CD4-positive, alpha-beta memory T cell (primary cell): ENCODE data around the gene SRD5A1. TPM values are rescaled to one million over a fixed set of nuclear protein-coding genes. Genes with fewer than 3 reads are reported as not detected.

Source experiments
- CTCF ChIA-PET: fragments of 350-600 bp; sonication (Branson Sonifier 250); formaldehyde crosslinking; loops from one replicate; lab custom pipeline; 2021; ENCODE audit warnings: inconsistent platforms; ENCODE audit not compliant: partially characterized antibody; lab: Charles Lee
- POLR2A ChIA-PET: fragments of 350-600 bp; sonication (Branson Sonifier 250); formaldehyde crosslinking; loops from one replicate; lab custom pipeline; 2021; ENCODE audit not compliant: partially characterized antibody; lab: Charles Lee
- DNase-seq, 5 donors: peaks; one replicate each; pipeline versions ENCODE4 v3.0.0 to v3.0.0-alpha.2; 2020 to 2022; ENCODE audit warnings: mixed read lengths in 1 of 5
- H3K27ac ChIP-seq: one replicate; pipeline ENCODE4 v1.7.0; 2013; ENCODE audit warnings: low read depth, low read length
- H3K27me3 ChIP-seq: 2 replicates; pipeline ENCODE4 v1.7.0; 2013; ENCODE audit warnings: mild to moderate bottlenecking, low read length, moderate library complexity; ENCODE audit not compliant: insufficient read depth
- H3K36me3 ChIP-seq: 2 replicates; pipeline ENCODE4 v1.7.0; 2013; ENCODE audit warnings: mild to moderate bottlenecking, low read length, moderate library complexity; ENCODE audit not compliant: insufficient read depth
- H3K4me1 ChIP-seq: 2 replicates; pipeline ENCODE4 v1.7.0; 2013; ENCODE audit warnings: mild to moderate bottlenecking, low read length, moderate library complexity; ENCODE audit not compliant: insufficient read depth
- H3K4me3 ChIP-seq, 2 donors: one replicate each; pipeline ENCODE4 v1.7.0; 2013; ENCODE audit warnings: low read length in 2 of 2, mild to moderate bottlenecking in 1 of 2
- H3K9me3 ChIP-seq, 2 donors: one replicate each; pipeline ENCODE4 v1.7.0; 2013; ENCODE audit warnings: low read length in 2 of 2, control low read depth in 1 of 2; ENCODE audit not compliant: control insufficient read depth in 1 of 2
- H3K27ac Mint-ChIP-seq, 7 donors: one replicate each; pipeline ENCODE4 v1.8.0; 2020 to 2021; ENCODE audit warnings: mixed read lengths in 7 of 7, mild to moderate bottlenecking in 6 of 7, inconsistent platforms in 3 of 7, moderate library complexity in 3 of 7
- H3K27me3 Mint-ChIP-seq, 2 donors: one replicate each; pipeline ENCODE4 v1.8.0; 2020 to 2021; ENCODE audit warnings: mixed read lengths in 2 of 2
- H3K36me3 Mint-ChIP-seq, 2 donors: one replicate each; pipeline ENCODE4 v1.8.0; 2020 to 2021; ENCODE audit warnings: mixed read lengths in 2 of 2, inconsistent platforms in 1 of 2, mild to moderate bottlenecking in 1 of 2
- H3K4me1 Mint-ChIP-seq, 4 donors: one replicate each; pipeline ENCODE4 v1.8.0; 2020 to 2021; ENCODE audit warnings: mixed read lengths in 4 of 4, mild to moderate bottlenecking in 1 of 4
- H3K4me3 Mint-ChIP-seq, 8 donors: one replicate each; pipeline ENCODE4 v1.8.0; 2020 to 2021; ENCODE audit warnings: mixed read lengths in 8 of 8, mild to moderate bottlenecking in 7 of 8, moderate library complexity in 6 of 8, inconsistent platforms in 3 of 8
- H3K9me3 Mint-ChIP-seq, 8 donors: one replicate each; pipeline ENCODE4 v1.8.0; 2020 to 2021; ENCODE audit warnings: mixed read lengths in 8 of 8, mild to moderate bottlenecking in 5 of 8, inconsistent platforms in 3 of 8, moderate library complexity in 1 of 8
- intact Hi-C: fragments of 100-400 bp; cut with micrococcal nuclease; formaldehyde crosslinking; loops from one replicate; pipeline ENCODE4 v1.15.1; 2023
- polyA plus RNA-seq, 2 donors: library from polyadenylated mRNA; unstranded; fragments of 300-500 nt; fragmentation: Illumina TruSeq; gene quantifications; one replicate each; pipeline ENCODE4 v1.2.3, GENCODE V29; 2021
- total RNA-seq, 2 experiments: library from RNA; stranded (reverse); gene quantifications; one replicate each; pipeline ENCODE4 v1.2.3, GENCODE V29; 2021

SRD5A1 gene
- total and polyA plus RNA-seq, 4 experiments from 2014 or later: 5.4 to 11.2 (median 8.5) TPM

DNA sequence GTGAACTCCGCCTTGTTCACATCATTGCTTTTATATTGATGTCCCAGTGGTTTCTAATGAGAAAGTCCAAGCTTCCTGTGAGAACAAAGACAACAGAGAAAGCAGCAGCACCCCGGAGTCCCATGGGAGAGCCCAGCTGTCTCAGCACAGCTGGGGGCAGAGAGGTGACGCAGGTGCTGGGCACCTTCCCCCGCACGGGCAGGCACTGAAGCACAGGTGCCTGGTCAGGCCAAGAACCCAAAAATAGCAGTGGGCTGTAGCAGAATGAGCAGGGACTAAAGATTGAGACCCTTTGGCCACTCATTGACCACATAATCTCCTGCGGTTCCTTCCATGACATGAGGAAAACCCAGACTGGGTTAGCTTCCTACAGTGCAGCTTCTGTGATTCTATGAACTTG is 18.8 kb downstream of the SRD5A1 start:
- Mint-ChIP-seq H3K36me3 (peaks cover 36 to 47% of the 10 kb centered on the region in 2 donors), H3K9me3 (peaks cover 0 to 23% (median 13%) of the 10 kb centered on the region in 8 donors), H3K4me3 (no peak overlapping the region), H3K27ac (no peak overlapping the region), H3K4me1 (peaks cover 1 to 7% (median 3%) of the 10 kb centered on the region in 4 donors), H3K27me3 (no peaks in the 10 kb centered on the region)
- no peak overlapping the region for H3K4me3 ChIP-seq
- H3K27me3 ChIP-seq: no peaks in the 10 kb centered on the region
- peaks cover 0 to 6% of the 10 kb centered on the region in 2 donors for H3K9me3 ChIP-seq
- no peak overlapping the region for H3K27ac ChIP-seq
- H3K4me1 ChIP-seq: no peaks in the 10 kb centered on the region
- POLR2A ChIA-PET: no interaction called here
- H3K36me3 ChIP-seq: peaks cover 7% of the 10 kb centered on the region
- intact Hi-C loops: no loop called here
- no peak for DNase-seq
- CTCF ChIA-PET: no interaction called here

DNA sequence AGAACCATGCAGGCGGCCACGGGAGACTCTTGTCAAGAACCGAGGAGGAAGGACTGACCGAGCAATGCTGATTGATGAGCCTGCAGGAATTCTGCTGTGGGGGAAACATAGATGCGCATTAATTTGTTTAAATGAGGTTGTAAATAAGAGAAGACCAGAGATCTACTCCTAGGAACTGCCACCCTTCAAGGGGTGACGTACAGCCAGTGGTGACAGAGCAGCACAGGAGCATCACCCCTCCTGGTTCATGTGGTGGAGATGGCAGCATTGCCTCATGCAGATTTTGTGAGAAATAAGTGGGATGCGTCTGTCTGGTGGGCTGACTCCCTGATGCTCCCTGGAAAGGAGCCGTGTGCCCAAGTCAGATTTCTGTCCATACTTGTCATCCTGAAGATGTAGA is 22.2 kb downstream of the SRD5A1 start:
- ChIA-PET CTCF (no interaction called here), POLR2A (no interaction called here)
- DNase-seq: no peak
- intact Hi-C loops: no loop called here
- H3K4me1 ChIP-seq: no peaks in the 10 kb centered on the region
- Mint-ChIP-seq H3K4me3 (no peak overlapping the region), H3K4me1 (peaks cover 0 to 3% (median 0%) of the 10 kb centered on the region in 4 donors), H3K36me3 (peaks cover 45 to 49% of the 10 kb centered on the region in 2 donors), H3K27me3 (no peaks in the 10 kb centered on the region), H3K27ac (no peak overlapping the region), H3K9me3 (peaks cover 0 to 26% (median 13%) of the 10 kb centered on the region in 8 donors)
- peaks cover 8% of the 10 kb centered on the region for H3K36me3 ChIP-seq
- no peak overlapping the region for H3K27ac ChIP-seq
- H3K27me3 ChIP-seq: no peaks in the 10 kb centered on the region
- no peak overlapping the region for H3K4me3 ChIP-seq
- H3K9me3 ChIP-seq: peaks cover 0 to 6% of the 10 kb centered on the region in 2 donors

- no peak overlapping the region for H3K4me3 ChIP-seq
- ChIA-PET POLR2A (no interaction called here), CTCF (interaction anchor here (1.0 kb wide), 1 partner anchor 11 kb away, joined by 3 read pairs; no protein-coding TSS in a partner anchor)
- intact Hi-C loops: no loop called here
- H3K27me3 ChIP-seq: no peaks in the 10 kb centered on the region
- Mint-ChIP-seq H3K27me3 (no peaks in the 10 kb centered on the region), H3K36me3 (peaks cover 45 to 54% of the 10 kb centered on the region in 2 donors), H3K4me1 (peaks cover 0 to 5% (median 0%) of the 10 kb centered on the region in 4 donors), H3K27ac (no peak overlapping the region), H3K4me3 (no peak overlapping the region), H3K9me3 (peaks cover 0 to 26% (median 13%) of the 10 kb centered on the region in 8 donors)
- no peak overlapping the region for H3K27ac ChIP-seq
- H3K4me1 ChIP-seq: no peaks in the 10 kb centered on the region
- H3K36me3 ChIP-seq: peaks cover 8% of the 10 kb centered on the region
- H3K9me3 ChIP-seq: peaks cover 0 to 6% of the 10 kb centered on the region in 2 donors
- no peak for DNase-seq
These were observed 23.4 kb downstream of the SRD5A1 start for GRCh38 chr5:6656680-6657079.

DNA sequence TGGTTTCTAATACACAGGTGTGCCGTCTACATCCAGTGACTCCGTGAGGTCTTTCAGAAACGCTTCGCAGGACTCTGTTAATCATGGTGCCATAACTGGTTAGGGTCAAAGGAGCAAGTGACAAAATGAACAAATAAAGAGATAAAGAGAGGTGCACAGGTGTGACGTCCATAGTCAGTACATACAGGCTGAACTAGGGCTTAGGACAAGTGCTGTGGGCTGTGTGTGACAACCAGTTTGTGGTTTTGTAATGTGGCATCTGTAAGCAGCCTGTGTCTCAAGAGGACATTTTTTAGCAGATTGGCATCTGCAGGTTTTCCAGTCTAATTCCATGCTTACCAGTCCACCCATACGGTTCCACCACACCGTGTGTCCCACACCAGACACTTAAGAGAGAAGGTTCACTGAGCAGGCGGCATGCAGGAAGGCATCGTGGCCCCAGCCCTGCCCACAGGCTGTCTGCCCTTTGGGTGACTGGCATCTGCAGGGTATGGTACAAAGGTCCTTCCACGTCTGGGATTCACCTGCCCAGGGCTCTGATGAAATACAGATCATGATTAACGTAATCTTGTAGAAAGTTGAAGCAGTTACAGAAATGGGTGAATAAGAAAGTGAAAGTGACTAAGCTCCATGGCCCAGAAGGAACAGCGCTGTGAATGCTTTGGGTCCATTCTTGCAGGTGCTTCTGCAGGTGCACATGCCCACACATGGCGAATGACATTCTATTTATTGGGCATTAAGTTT is 26.9 kb downstream of the SRD5A1 start:
- Histone ChIP-seq H3K9me3 (peaks cover 0 to 6% of the 10 kb centered on the region in 2 donors), H3K27me3 (no peaks in the 10 kb centered on the region), H3K4me3 (no peak overlapping the region), H3K4me1 (no peaks in the 10 kb centered on the region), H3K36me3 (peaks cover 8% of the 10 kb centered on the region), H3K27ac (no peak overlapping the region)
- no peak for DNase-seq
- Mint-ChIP-seq H3K9me3 (peaks cover 0 to 22% (median 13%) of the 10 kb centered on the region in 8 donors), H3K27me3 (no peaks in the 10 kb centered on the region), H3K4me3 (peak overlapping the region in 2 of 8 donors; percentile 45 to 55), H3K27ac (peak overlapping the region in 2 of 7 donors; percentile 39 to 66), H3K4me1 (peaks cover 0 to 5% (median 0%) of the 10 kb centered on the region in 4 donors), H3K36me3 (peaks cover 32 to 37% of the 10 kb centered on the region in 2 donors)
- intact Hi-C loops: no loop called here
- ChIA-PET POLR2A (interaction anchor here (1.0 kb wide), 1 partner anchor 27 kb away, joined by 3 read pairs; the partner anchor contains the start of gene SRD5A1), CTCF (no interaction called here)

DNA sequence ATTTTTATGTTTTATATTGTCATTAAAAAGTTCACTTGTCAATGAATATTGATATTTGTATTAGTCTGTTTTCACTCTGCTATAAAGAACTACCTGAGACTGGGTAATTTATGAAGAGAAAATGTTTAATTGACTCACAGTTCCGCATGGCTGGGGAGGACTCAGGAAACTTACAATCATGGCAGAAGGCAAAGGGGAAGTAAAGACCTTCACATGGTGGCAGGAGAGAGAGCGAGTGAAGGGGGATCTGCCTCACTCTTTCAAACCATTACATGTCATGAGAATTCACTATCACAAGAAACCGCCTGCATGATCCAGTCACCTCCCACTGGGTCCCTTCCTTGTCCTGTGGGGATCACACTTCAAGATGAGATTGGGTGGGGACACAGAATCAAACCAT is 27.4 kb downstream of the SRD5A1 start:
- Histone ChIP-seq H3K9me3 (peaks cover 0 to 6% of the 10 kb centered on the region in 2 donors), H3K4me1 (no peaks in the 10 kb centered on the region), H3K27ac (no peak overlapping the region), H3K4me3 (no peak overlapping the region), H3K36me3 (peaks cover 8% of the 10 kb centered on the region), H3K27me3 (no peaks in the 10 kb centered on the region)
- H3K36me3 Mint-ChIP-seq: peaks cover 29 to 35% of the 10 kb centered on the region in 2 donors
- CTCF ChIA-PET: no interaction called here
- H3K9me3 Mint-ChIP-seq: peaks cover 0 to 17% (median 10%) of the 10 kb centered on the region in 8 donors
- no peaks in the 10 kb centered on the region for H3K27me3 Mint-ChIP-seq
- no peak overlapping the region for H3K4me3 Mint-ChIP-seq
- H3K4me1 Mint-ChIP-seq: peaks cover 0 to 5% (median 0%) of the 10 kb centered on the region in 4 donors
- peak overlapping the region in 2 of 7 donors; percentile 25 to 53 for H3K27ac Mint-ChIP-seq
- no peak for DNase-seq
- POLR2A ChIA-PET: interaction anchor here (1.0 kb wide), 1 partner anchor 27 kb away, joined by 3 read pairs; the partner anchor contains the start of gene SRD5A1
- intact Hi-C loops: no loop called here

DNA sequence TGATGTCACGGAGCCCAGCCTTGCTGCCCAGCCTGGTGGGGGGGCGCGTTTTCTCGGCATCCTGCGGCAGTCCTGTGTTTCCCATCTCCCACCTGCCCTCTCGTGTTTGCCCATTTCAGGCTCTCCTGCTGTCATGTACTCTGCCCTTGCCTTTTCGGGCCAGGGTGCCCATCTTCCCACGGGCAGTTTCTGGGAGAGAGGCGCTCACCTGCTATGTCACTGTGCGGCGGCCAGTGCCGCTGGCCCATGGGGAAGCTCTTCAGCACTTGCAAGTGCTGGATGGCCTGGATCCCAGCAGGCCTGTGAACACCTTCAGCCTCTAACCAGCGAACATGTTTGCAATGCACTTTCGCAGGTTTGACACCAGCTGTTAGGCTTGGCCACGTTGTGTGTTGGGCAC is 33.5 kb downstream of the SRD5A1 start:
- POLR2A ChIA-PET: no interaction called here
- no peak overlapping the region for H3K27ac Mint-ChIP-seq

DNA sequence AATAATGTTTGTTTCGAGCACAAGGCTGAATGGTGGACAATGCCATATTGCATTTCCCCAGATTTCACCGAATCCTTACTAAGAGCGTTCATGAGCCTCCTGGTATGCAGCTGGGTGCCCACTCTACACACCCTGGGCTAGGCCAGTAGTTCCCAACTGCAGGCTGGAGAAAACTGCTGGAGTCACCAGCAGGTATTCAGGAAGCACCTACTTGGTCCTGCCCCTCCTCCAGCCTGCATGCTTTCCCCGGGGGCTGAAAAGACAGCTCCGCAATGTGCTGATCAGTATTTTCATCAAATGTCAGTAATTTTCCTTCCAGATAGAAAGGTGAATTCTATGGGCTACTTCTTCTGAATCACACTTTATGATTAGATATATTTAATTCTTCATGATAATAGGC is 34.4 kb downstream of the SRD5A1 start:
- POLR2A ChIA-PET: no interaction called here
- DNase-seq: no peak
- Mint-ChIP-seq H3K27me3 (no peaks in the 10 kb centered on the region), H3K4me1 (no peaks in the 10 kb centered on the region), H3K27ac (no peak overlapping the region), H3K9me3 (peaks cover 0 to 2% (median 0%) of the 10 kb centered on the region in 8 donors), H3K4me3 (no peak overlapping the region), H3K36me3 (peaks cover 17 to 39% of the 10 kb centered on the region in 2 donors)
- Histone ChIP-seq H3K27me3 (no peaks in the 10 kb centered on the region), H3K27ac (no peak overlapping the region), H3K36me3 (no peaks in the 10 kb centered on the region), H3K4me3 (no peak overlapping the region), H3K9me3 (no peaks in the 10 kb centered on the region), H3K4me1 (no peaks in the 10 kb centered on the region)
- intact Hi-C loops: no loop called here
- CTCF ChIA-PET: no interaction called here

More for the DNA sequence above, 33.5 kb downstream of the SRD5A1 start:
- Histone ChIP-seq H3K4me1 (no peaks in the 10 kb centered on the region), H3K27ac (no peak overlapping the region), H3K27me3 (no peaks in the 10 kb centered on the region), H3K4me3 (no peak overlapping the region), H3K36me3 (no peaks in the 10 kb centered on the region), H3K9me3 (no peaks in the 10 kb centered on the region)
- Mint-ChIP-seq H3K27me3 (no peaks in the 10 kb centered on the region), H3K9me3 (peaks cover 0 to 2% (median 0%) of the 10 kb centered on the region in 8 donors), H3K36me3 (peaks cover 19 to 36% of the 10 kb centered on the region in 2 donors), H3K4me3 (no peak overlapping the region), H3K4me1 (no peaks in the 10 kb centered on the region)
- CTCF ChIA-PET: no interaction called here
- intact Hi-C loops: no loop called here
- no peak for DNase-seq
